Lung (tissue), 12 donors: ENCODE data around the gene PTPRN2. TPM values are rescaled to one million over a fixed set of nuclear protein-coding genes. Genes with fewer than 3 reads are reported as not detected.
"Not testable (repeated sequence)": the region's sequence is repeated elsewhere in the genome, so short reads cannot be mapped to it uniquely, and the experiment has no call there.

Source experiments
- ATAC-seq: fragments of 200-7000 bp; cut with Tn5 transposase; one replicate; pipeline ENCODE4 v1.9.1; 2020; ENCODE audit warnings: moderate number of reproducible peaks; ENCODE audit not compliant: insufficient read depth, low FRiP score
- DNase-seq, 3 donors: peaks; one replicate each; pipeline ENCODE4 v3.0.0-alpha.2; 2013 to 2017
- H3K27ac ChIP-seq, 2 donors: one replicate each; pipeline ENCODE4 v1.5.1; 2013; ENCODE audit warnings: mild to moderate bottlenecking in 2 of 2, moderate library complexity in 2 of 2, control low read depth in 1 of 2, inconsistent platforms in 1 of 2, low read depth in 1 of 2, low read length in 1 of 2
- H3K27me3 ChIP-seq, 3 donors: one replicate each; pipeline ENCODE4 v1.5.1; 2013; ENCODE audit warnings: low read length in 2 of 3; ENCODE audit not compliant: control insufficient read depth in 3 of 3, insufficient read depth in 3 of 3
- H3K36me3 ChIP-seq, 4 donors: one replicate each; pipeline ENCODE4 v1.5.1; 2013; ENCODE audit warnings: low read length in 4 of 4, mild to moderate bottlenecking in 1 of 4, moderate library complexity in 1 of 4; ENCODE audit not compliant: control insufficient read depth in 4 of 4, insufficient read depth in 4 of 4
- H3K4me1 ChIP-seq, 5 donors: one replicate each; pipeline ENCODE4 v1.5.1; 2013; ENCODE audit warnings: low read length in 5 of 5, mild to moderate bottlenecking in 2 of 5, moderate library complexity in 1 of 5; ENCODE audit not compliant: control insufficient read depth in 5 of 5, insufficient read depth in 5 of 5
- H3K4me3 ChIP-seq: one replicate; pipeline ENCODE4 v1.5.1; 2013; ENCODE audit warnings: mild to moderate bottlenecking, control low read depth, moderate library complexity
- H3K9ac ChIP-seq, 2 donors: one replicate each; pipeline ENCODE4 v1.5.1; 2013; ENCODE audit warnings: low read length in 2 of 2, control low read depth in 1 of 2; ENCODE audit not compliant: insufficient read depth in 1 of 2
- H3K9me3 ChIP-seq, 4 donors: one replicate each; pipeline ENCODE4 v1.5.1; 2013; ENCODE audit warnings: low read length in 3 of 4, mild to moderate bottlenecking in 1 of 4, moderate library complexity in 1 of 4; ENCODE audit not compliant: control insufficient read depth in 4 of 4, insufficient read depth in 3 of 4
- WGBS, 2 donors: extraction: QIAGEN DNeasy Blood & Tissue Kit; methylation state at CpG; one replicate each; pipeline ENCODE4 v1.1.7; 2013; 5-methylcytosine and 5-hydroxymethylcytosine counted together
- polyA plus RNA-seq, 2 donors: library from polyadenylated mRNA; stranded (reverse); fragments of 200-250 nt; gene quantifications; one replicate each; pipeline ENCODE4 v1.2.1, GENCODE V29; 2013
- total RNA-seq, 2 donors: library from RNA; depleted of rRNA in 1 of 2; stranded (reverse); fragments of >200 nt in 1 of 2; gene quantifications; one replicate each; pipeline ENCODE4 v1.2.1, GENCODE V29; 2014 to 2021
- TF ChIP-seq, protein P1 (sequence below): IDR thresholded peaks from 2 replicates; pipeline ENCODE4 v1.5.1; 2012; ENCODE audit warnings: mild to moderate bottlenecking; ENCODE audit errors: control extremely low read depth, extremely low read depth
- donor health status: control.
- donor health status: control.
- donor health status: Bipolar disorder and iron deficiency.
- donor health status: healthy.
- donor health status: DM: yes; HTN: yes; CAD: no.

The PTPRN2 gene
- total and polyA plus RNA-seq, 4 donors = 2.1 to 7.4 (median 4.4) TPM

DNA sequence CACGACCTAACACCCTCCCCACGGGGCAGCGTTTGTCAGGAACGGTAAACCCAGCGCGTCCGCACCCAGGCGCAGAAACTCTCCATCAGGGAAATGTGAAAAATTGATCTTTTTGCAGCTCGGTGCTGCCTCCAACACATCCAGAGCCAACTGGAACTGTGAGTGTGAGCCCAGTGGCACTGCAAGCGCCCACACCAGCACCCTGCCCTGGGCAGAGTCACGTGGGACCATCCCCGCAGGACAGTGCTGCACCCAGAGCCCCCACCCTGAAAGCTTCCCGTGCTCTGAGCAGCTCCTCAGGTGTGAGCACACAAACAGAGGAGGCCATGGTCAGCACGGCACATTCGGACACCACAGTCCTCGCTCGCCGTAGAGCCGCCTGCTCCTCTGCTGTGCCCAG lies 919.9 kb downstream of the PTPRN2 start:
- TF ChIP-seq, protein P1, sequence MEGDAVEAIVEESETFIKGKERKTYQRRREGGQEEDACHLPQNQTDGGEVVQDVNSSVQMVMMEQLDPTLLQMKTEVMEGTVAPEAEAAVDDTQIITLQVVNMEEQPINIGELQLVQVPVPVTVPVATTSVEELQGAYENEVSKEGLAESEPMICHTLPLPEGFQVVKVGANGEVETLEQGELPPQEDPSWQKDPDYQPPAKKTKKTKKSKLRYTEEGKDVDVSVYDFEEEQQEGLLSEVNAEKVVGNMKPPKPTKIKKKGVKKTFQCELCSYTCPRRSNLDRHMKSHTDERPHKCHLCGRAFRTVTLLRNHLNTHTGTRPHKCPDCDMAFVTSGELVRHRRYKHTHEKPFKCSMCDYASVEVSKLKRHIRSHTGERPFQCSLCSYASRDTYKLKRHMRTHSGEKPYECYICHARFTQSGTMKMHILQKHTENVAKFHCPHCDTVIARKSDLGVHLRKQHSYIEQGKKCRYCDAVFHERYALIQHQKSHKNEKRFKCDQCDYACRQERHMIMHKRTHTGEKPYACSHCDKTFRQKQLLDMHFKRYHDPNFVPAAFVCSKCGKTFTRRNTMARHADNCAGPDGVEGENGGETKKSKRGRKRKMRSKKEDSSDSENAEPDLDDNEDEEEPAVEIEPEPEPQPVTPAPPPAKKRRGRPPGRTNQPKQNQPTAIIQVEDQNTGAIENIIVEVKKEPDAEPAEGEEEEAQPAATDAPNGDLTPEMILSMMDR = no peak
- DNase-seq (no peak), ATAC-seq (no peak)
- Histone ChIP-seq H3K27me3 (peaks cover 0 to 34% (median 3%) of the 10 kb centered on the region in 3 donors), H3K27ac (no peak overlapping the region), H3K9me3 (peaks cover 0 to 3% (median 0%) of the 10 kb centered on the region in 4 donors), H3K9ac (no peak overlapping the region), H3K36me3 (no peaks in the 10 kb centered on the region), H3K4me3 (no peak overlapping the region), H3K4me1 (peaks cover 0 to 21% (median 9%) of the 10 kb centered on the region in 5 donors)
- WGBS, 2 donors = 86 to 91% methylated on average over 19 of the region's 19 CpGs

DNA sequence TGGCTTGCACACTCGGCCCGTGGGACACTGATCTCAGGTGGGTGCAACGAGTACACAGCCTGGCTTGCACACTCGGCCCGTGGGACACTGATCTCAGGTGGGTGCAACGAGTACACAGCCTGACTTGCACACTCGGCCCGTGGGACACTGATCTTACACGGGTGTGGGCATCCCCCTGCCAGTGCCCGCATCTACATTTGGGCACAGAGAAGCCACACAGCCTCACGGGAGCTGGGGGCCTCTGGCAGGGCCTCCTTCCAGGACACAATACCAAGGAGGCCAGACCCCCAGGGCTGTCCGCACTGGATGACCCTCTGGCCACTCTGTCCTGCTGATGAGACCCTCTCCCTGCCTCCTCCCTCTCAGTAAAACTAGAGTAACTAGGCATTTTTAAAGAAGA lies 920.4 kb downstream of the PTPRN2 start:
- ATAC-seq (no peak), DNase-seq (no peak)
- TF ChIP-seq, protein P1 = no peak
- Histone ChIP-seq H3K4me3 (no peak overlapping the region), H3K9ac (no peak overlapping the region), H3K27ac (no peak overlapping the region), H3K36me3 (no peaks in the 10 kb centered on the region), H3K27me3 (peaks cover 0 to 30% (median 3%) of the 10 kb centered on the region in 3 donors), H3K4me1 (peaks cover 0 to 21% (median 10%) of the 10 kb centered on the region in 5 donors), H3K9me3 (peaks cover 0 to 3% (median 0%) of the 10 kb centered on the region in 4 donors)
- WGBS, 2 donors = 87 to 91% methylated on average over 12 of the region's 12 CpGs

GRCh38 chr7:157666530-157667040 lies 921.0 kb downstream of the PTPRN2 start:
- peaks cover 0 to 21% (median 10%) of the 10 kb centered on the region in 5 donors for H3K4me1 ChIP-seq
- H3K36me3 ChIP-seq = no peaks in the 10 kb centered on the region
- no peak for ATAC-seq
- H3K27me3 ChIP-seq = peaks cover 0 to 26% (median 3%) of the 10 kb centered on the region in 3 donors
- no peak overlapping the region for H3K9ac ChIP-seq
- peaks cover 0 to 3% (median 0%) of the 10 kb centered on the region in 4 donors for H3K9me3 ChIP-seq
- no peak overlapping the region for H3K27ac ChIP-seq
- no peak overlapping the region for H3K4me3 ChIP-seq
- TF ChIP-seq, protein P1 = no peak
- DNase-seq = no peak
- WGBS, 2 donors = 88 to 95% methylated on average over 11 of the region's 11 CpGs

GRCh38 chr7:157665634-157665988 lies 922.0 kb downstream of the PTPRN2 start:
- H3K27me3 ChIP-seq = peaks cover 0 to 23% (median 2%) of the 10 kb centered on the region in 3 donors
- H3K9ac ChIP-seq, H3K4me3 ChIP-seq, H3K27ac ChIP-seq, H3K9me3 ChIP-seq, DNase-seq, H3K36me3 ChIP-seq, ATAC-seq: not testable (repeated sequence)
- peaks cover 0 to 21% (median 10%) of the 10 kb centered on the region in 5 donors for H3K4me1 ChIP-seq
- 91 to 92% methylated on average over 2 of the region's 2 CpGs for WGBS, 2 donors
